ENCODE data around the gene CYB5R2.

DNA sequence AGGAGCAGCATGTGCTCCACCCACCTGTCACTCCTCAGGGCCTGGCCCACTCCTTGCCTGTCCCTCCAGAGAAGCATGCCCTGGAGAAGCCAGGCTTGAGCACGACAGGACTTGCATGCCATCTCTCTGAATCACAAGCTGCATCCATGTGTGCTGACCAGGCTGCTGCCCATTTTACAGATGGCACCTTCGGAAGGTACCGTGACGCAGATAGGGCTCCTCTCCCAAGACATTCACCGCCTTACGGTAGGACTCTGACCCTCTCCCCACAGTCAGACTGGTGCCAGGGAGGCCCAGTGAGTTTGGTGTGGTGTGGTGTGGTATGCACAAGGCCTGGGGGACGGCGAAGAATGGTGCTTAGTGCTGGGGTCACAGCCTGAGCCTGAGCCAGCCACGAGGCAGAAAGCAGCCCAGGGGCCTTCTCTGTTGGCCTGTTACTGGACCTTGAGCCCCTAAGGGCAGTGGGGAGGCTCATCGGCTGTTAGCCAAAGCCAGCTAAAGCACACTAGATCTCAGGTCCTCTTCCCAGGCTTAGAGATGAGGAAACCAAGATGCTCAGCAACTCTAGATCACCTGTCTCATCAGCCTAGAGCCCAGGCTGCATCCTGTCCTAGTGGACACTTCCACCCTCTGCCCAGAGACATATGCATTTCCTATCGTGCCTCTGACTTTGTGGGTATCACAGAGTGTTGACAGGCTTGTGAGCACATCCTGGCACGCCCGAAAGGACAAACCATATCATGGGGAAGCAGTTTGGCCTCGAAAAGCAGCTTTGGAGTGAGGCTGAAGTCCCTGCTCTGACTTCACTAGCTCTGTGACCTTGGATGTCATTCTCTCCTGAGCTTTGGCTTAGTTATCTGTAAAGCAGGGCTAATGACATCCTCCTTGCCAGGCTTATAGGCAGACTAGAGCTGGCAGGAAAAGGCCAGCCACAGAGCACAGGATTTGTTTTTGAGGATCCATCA lies 17.8 kb downstream of the CYB5R2 start:
- TF ChIP-seq EZH2 (IDR thresholded peaks at IDR 0.05; ENCODE audit: low read length): no peak
- TF ChIP-seq, protein P1, sequence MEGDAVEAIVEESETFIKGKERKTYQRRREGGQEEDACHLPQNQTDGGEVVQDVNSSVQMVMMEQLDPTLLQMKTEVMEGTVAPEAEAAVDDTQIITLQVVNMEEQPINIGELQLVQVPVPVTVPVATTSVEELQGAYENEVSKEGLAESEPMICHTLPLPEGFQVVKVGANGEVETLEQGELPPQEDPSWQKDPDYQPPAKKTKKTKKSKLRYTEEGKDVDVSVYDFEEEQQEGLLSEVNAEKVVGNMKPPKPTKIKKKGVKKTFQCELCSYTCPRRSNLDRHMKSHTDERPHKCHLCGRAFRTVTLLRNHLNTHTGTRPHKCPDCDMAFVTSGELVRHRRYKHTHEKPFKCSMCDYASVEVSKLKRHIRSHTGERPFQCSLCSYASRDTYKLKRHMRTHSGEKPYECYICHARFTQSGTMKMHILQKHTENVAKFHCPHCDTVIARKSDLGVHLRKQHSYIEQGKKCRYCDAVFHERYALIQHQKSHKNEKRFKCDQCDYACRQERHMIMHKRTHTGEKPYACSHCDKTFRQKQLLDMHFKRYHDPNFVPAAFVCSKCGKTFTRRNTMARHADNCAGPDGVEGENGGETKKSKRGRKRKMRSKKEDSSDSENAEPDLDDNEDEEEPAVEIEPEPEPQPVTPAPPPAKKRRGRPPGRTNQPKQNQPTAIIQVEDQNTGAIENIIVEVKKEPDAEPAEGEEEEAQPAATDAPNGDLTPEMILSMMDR (optimal IDR thresholded peaks at IDR 0.05 in 1 of 3, IDR thresholded peaks at IDR 0.05 in 1 of 3, conservative IDR thresholded peaks at IDR 0.05 in 1 of 3; ENCODE audit: extremely low read depth in 1 of 3, insufficient read depth in 2 of 3, low read length in 3 of 3): no peak
